Stimulated activated CD8-positive, alpha-beta memory T cell treated with anti-CD3 and anti-CD28 coated beads, Interleukin-4, amount 100 ng/mL, for 48 hours (primary cell): ENCODE data around the gene DNMBP.
"Not testable (repeated sequence)": the region's sequence is repeated elsewhere in the genome, so short reads cannot be mapped to it uniquely, and the experiment has no call there.

ENCODE experiments used
- DNase-seq: peaks from one replicate; pipeline ENCODE4 v3.0.0-alpha.2; 2020

DNMBP gene

GRCh38 chr10:100013621-100014020 is 3.9 kb upstream of the DNMBP start:
- DNase-seq = no peak

GRCh38 chr10:100011906-100012305 is 2.2 kb upstream of the DNMBP start:
- not testable (repeated sequence) for DNase-seq

- no peak for DNase-seq
Observed at GRCh38 chr10:100009283-100009792, 409 bp downstream of the DNMBP start.

GRCh38 chr10:100008708-100009282 is 952 bp downstream of the DNMBP start:
- no peak for DNase-seq

GRCh38 chr10:100008142-100008522 is 1.6 kb downstream of the DNMBP start:
- DNase-seq = no peak

- no peak for DNase-seq
Observed at GRCh38 chr10:100007231-100008141, 2.3 kb downstream of the DNMBP start.

- no peak for DNase-seq
Observed at GRCh38 chr10:100006243-100006886, 3.4 kb downstream of the DNMBP start.

- no peak for DNase-seq
Observed at GRCh38 chr10:100004805-100005510, 4.8 kb downstream of the DNMBP start.

GRCh38 chr10:100000109-100000644 is 9.6 kb downstream of the DNMBP start:
- no peak for DNase-seq

GRCh38 chr10:99999319-100000108 is 10.2 kb downstream of the DNMBP start:
- DNase-seq = no peak

- no peak for DNase-seq
Observed at GRCh38 chr10:99998889-99999288, 10.9 kb downstream of the DNMBP start.

GRCh38 chr10:99996671-99997648 is 12.8 kb downstream of the DNMBP start:
- no peak for DNase-seq

GRCh38 chr10:99995713-99996112 is 14.0 kb downstream of the DNMBP start:
- no peak for DNase-seq

GRCh38 chr10:99995269-99995668 is 14.5 kb downstream of the DNMBP start:
- DNase-seq = no peak

- DNase-seq = no peak
Observed at GRCh38 chr10:99994801-99995200, 14.9 kb downstream of the DNMBP start.

- peak; percentile 66 for DNase-seq
Observed at GRCh38 chr10:99993701-99994689, 15.8 kb downstream of the DNMBP start.

- DNase-seq = not testable (repeated sequence)
Observed at GRCh38 chr10:99985637-99986036, 24.1 kb downstream of the DNMBP start.

- DNase-seq = no peak
Observed at GRCh38 chr10:99984211-99985034, 25.3 kb downstream of the DNMBP start.
